ENCODE results near the gene UPK1A. TPM values are rescaled to one million over a fixed set of nuclear protein-coding genes. Genes with fewer than 3 reads are reported as not detected.

Gene UPK1A
- total and polyA plus RNA-seq, 8 donors: 0.18 to 0.48 (median 0.30) TPM; not detected in 4

GRCh38 chr19:35713904-35714495, 47.7 kb downstream of the UPK1A start:
- H3K4me3 ChIP-seq: no peak overlapping the region
- peaks cover 11 to 24% of the 10 kb centered on the region in 2 donors for H3K4me1 ChIP-seq
- ATAC-seq (no peak), DNase-seq (no peak)
- H3K27ac ChIP-seq: no peak overlapping the region
- H3K36me3 ChIP-seq: no peaks in the 10 kb centered on the region
- H3K27me3 ChIP-seq: peaks cover 0 to 14% of the 10 kb centered on the region in 2 donors
- intact Hi-C loops (cut with DNase I): no loop called here
- H3K9me3 ChIP-seq: no peaks in the 10 kb centered on the region
- TF ChIP-seq CTCF (IDR thresholded peaks at IDR 0.05): no peak

- H3K27me3 ChIP-seq: peaks cover 0 to 10% of the 10 kb centered on the region in 2 donors
Observed at GRCh38 chr19:35714601-35715354, 48.5 kb downstream of the UPK1A start.

GRCh38 chr19:35715355-35715809, 49.1 kb downstream of the UPK1A start:
- H3K4me3 ChIP-seq: peak overlapping the region in 1 of 2 donors; percentile 95
- no peak for DNase-seq
- no peak for TF ChIP-seq CTCF (IDR thresholded peaks at IDR 0.05)
- peaks cover 0 to 4% of the 10 kb centered on the region in 2 donors for H3K27me3 ChIP-seq
- no peak for ATAC-seq
- no peak overlapping the region for H3K27ac ChIP-seq
- intact Hi-C loops (cut with DNase I): no loop called here
- H3K9me3 ChIP-seq: no peaks in the 10 kb centered on the region
- H3K36me3 ChIP-seq: peaks cover 0 to 9% of the 10 kb centered on the region in 2 donors
- peaks cover 12 to 37% of the 10 kb centered on the region in 2 donors for H3K4me1 ChIP-seq

More at GRCh38 chr19:35714601-35715354, 48.5 kb downstream of the UPK1A start:
- no peak for DNase-seq
- TF ChIP-seq CTCF (IDR thresholded peaks at IDR 0.05): no peak
- peaks cover 0 to 3% of the 10 kb centered on the region in 2 donors for H3K36me3 ChIP-seq
- H3K4me3 ChIP-seq: no peak overlapping the region
- H3K4me1 ChIP-seq: peaks cover 12 to 32% of the 10 kb centered on the region in 2 donors
- ATAC-seq: no peak
- no peaks in the 10 kb centered on the region for H3K9me3 ChIP-seq
- no peak overlapping the region for H3K27ac ChIP-seq
- intact Hi-C loops (cut with DNase I): no loop called here

GRCh38 chr19:35715981-35716800, 49.9 kb downstream of the UPK1A start:
- peak; percentile 47 for ATAC-seq
- intact Hi-C loops (cut with DNase I): no loop called here
- peak in 2 of 4 donors; percentile 72 to 92 for DNase-seq
- H3K27me3 ChIP-seq: no peaks in the 10 kb centered on the region
- H3K27ac ChIP-seq: peak overlapping the region; percentile 83 to 90
- H3K4me3 ChIP-seq: peak overlapping the region; percentile 58 to 95
- no peak for TF ChIP-seq CTCF (IDR thresholded peaks at IDR 0.05)
- H3K36me3 ChIP-seq: peaks cover 0 to 17% of the 10 kb centered on the region in 2 donors
- peaks cover 12 to 37% of the 10 kb centered on the region in 2 donors for H3K4me1 ChIP-seq
- H3K9me3 ChIP-seq: no peaks in the 10 kb centered on the region
